Brain microvascular endothelial cell (primary cell): ENCODE data around the gene NINJ1.

Experiments
- DNase-seq: peaks from one replicate; pipeline ENCODE4 v3.0.0-alpha.2; 2020
- H3K27ac ChIP-seq: fragments of 250-450 bp; sonication (Bioruptor Pico); 2 replicates; pipeline ENCODE4 v1.5.1; 2020; ENCODE audit warnings: mild to moderate bottlenecking, moderate library complexity
- H3K27me3 ChIP-seq: fragments of 250-450 bp; sonication (Bioruptor Pico); replicated peaks from 2 replicates; pipeline ENCODE4 v1.5.1; 2020; ENCODE audit warnings: mild to moderate bottlenecking
- H3K36me3 ChIP-seq: fragments of 250-450 bp; sonication (Bioruptor Pico); replicated peaks from 2 replicates; pipeline ENCODE4 v1.5.1; 2020; ENCODE audit warnings: mild to moderate bottlenecking
- H3K4me3 ChIP-seq: 2 replicates; pipeline ENCODE4 v1.5.1; 2011; ENCODE audit warnings: low read depth, mild to moderate bottlenecking, control low read depth, low read length, moderate library complexity
- in situ Hi-C: cut with HindIII; loops from 2 replicates; pipeline ENCODE4 v1.10.0; 2017; ENCODE audit warnings: low sequenced_read_pairs, low pct_ligation_motif_present
- TF ChIP-seq, protein P1 (sequence below): IDR thresholded peaks from 2 replicates; pipeline ENCODE4 v1.5.1; 2011; ENCODE audit warnings: low read depth, mild to moderate bottlenecking, moderate library complexity, low read length, control low read depth, inconsistent platforms; ENCODE audit errors: missing control alignments

Gene NINJ1

DNA sequence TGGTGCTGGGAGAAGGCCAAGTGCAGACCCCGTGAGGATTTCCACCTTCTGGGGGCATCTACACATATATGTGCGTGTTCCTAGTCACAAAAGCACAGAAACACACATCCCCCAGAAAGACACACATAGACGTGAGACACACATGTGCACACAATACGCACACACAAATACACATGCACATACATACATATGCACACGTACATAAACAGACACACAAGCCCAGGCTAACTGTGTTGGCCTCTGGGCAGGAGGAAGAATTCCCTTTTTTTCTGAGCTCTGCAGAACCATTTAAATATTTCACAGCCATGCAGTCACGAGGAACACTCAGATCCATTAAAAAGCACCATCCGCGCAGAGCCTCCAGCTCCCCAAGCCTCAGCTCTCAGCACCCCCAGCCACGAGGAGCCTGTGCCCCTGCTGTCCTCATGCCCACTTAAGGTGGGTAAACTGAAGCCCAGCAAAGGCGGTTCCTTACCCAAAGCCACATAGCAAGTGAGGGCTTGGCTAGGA is 5.3 kb downstream of the NINJ1 start:
- H3K4me3 ChIP-seq: no peak overlapping the region
- H3K27me3 ChIP-seq: no peaks in the 10 kb centered on the region
- no peak for DNase-seq
- TF ChIP-seq, protein P1, sequence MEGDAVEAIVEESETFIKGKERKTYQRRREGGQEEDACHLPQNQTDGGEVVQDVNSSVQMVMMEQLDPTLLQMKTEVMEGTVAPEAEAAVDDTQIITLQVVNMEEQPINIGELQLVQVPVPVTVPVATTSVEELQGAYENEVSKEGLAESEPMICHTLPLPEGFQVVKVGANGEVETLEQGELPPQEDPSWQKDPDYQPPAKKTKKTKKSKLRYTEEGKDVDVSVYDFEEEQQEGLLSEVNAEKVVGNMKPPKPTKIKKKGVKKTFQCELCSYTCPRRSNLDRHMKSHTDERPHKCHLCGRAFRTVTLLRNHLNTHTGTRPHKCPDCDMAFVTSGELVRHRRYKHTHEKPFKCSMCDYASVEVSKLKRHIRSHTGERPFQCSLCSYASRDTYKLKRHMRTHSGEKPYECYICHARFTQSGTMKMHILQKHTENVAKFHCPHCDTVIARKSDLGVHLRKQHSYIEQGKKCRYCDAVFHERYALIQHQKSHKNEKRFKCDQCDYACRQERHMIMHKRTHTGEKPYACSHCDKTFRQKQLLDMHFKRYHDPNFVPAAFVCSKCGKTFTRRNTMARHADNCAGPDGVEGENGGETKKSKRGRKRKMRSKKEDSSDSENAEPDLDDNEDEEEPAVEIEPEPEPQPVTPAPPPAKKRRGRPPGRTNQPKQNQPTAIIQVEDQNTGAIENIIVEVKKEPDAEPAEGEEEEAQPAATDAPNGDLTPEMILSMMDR: no peak
- in situ Hi-C loops: no loop called here
- H3K27ac ChIP-seq: no peak overlapping the region
- H3K36me3 ChIP-seq: peaks cover 3% of the 10 kb centered on the region

DNA sequence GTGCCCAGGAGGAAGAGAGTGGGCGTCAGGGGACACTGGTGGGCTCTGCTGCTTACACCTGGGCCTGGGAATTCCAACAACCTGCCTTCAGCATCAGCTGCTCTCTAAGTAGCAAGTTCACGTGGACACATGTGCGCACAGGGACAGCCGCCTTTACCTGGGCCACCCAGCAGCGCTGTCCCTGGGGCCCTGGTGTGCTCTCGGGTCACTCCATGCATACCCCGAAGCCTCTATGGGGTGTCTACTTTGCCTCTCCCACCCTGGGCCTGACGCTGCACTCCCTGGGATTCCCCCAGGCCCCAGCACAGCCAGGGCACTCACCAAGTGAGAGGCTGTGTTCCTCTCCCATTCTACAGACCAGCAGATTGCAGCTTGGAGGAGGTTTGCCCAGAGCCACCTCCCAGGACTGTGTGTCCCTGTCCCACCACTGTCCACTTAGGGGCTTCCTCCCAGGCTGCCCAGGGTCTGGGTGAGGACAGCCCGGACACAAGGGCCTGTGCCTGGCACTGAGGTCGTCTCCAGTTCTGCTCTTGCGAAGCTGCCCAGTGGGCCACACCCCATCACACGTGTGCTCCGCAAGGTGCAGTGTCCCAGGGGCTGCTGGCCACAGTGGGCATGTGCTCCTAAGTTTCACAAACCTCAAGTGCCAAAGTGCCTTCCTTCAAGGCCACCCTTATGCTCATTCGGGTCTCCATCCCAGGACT is 5.9 kb downstream of the NINJ1 start:
- Histone ChIP-seq H3K36me3 (peaks cover 3% of the 10 kb centered on the region), H3K4me3 (no peak overlapping the region), H3K27me3 (no peaks in the 10 kb centered on the region), H3K27ac (no peak overlapping the region)
- TF ChIP-seq, protein P1: no peak
- in situ Hi-C loops: no loop called here
- DNase-seq: no peak

DNA sequence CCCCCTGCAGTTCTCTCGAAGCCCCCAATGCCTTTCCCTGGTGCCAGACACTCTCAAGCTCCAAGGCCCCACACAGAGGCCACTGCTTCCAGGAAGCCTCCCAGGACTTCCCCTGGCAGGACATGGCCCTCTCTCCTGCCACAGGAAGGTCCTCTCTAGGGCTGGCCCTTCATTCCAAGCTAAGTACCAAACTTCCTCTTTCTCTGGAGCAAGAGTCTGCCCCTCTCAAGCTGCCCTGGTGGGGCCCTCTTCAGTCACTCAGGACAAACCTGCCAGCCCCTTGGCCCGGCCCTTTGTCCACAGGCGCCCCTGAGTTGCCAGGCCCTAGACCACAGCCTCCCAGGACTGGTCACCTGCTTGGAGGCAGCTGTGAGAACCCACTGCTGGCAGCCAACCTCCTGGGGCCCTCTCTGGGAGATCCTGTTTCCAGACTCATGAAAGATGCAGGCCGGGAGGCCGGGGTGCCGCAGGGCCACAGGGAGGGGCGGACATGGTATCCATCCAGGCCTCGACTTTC is 6.6 kb downstream of the NINJ1 start:
- no peak overlapping the region for H3K27ac ChIP-seq
- peaks cover 3% of the 10 kb centered on the region for H3K36me3 ChIP-seq
- TF ChIP-seq, protein P1: no peak
- H3K27me3 ChIP-seq: no peaks in the 10 kb centered on the region
- no peak overlapping the region for H3K4me3 ChIP-seq
- DNase-seq: no peak
- in situ Hi-C loops: no loop called here

DNA sequence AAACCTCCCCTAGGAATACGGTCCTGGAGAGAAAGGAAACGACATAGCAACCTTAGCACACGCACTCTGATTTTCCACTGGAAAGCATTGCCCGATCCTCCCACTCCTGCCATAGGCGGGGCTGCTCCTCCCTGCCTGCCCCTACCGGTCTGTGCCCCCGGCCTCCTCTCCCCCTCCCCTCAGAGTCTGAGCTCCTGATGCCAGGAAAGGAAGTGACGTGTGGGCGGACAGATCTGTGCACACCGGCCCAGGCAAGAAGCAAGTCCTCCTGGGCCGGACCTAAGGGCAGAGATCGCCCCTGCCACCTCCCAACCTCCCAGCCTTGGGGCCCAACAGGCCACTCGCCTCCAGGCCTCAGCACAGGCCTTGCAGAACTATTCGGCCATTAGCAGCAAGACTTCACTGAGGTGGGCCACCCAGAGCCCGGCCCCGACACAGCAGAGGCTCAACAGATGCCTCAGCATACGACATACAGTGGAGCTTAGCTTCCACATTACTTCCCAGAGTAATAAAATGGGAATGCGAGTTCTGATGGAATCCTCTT is 7.2 kb downstream of the NINJ1 start:
- DNase-seq: no peak
- H3K36me3 ChIP-seq: peaks cover 3% of the 10 kb centered on the region

DNA sequence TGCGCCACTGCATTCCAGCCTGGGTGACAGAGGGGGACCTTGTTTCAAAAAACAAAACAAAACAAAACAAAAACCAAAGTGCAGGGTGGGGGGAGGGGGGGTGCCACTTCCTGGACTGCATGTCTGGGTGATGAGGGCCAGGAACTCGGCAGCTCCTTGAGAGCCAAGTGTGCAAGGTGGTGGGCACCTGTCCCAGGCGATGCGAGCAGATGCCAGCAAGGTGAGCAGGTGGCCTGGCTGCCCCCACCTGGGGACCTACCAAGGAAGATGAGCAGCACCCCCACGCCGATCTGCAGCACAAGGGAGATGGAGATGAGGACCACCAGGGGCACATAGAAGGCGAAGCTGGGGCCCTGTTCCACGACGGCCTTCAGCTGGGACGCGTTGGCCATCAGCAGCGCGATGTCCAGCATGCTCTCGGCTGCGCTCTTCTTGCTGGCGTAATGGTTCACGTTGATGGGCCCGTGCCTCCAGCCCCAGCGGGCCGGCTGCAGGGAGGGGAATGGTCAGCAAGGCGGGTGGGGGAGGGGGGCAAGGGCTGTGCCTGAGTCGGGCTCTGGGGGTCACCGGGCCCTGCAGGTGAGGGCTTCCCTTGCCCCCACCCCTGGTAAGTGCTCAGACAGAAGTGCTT is 7.8 kb downstream of the NINJ1 start:
- H3K27ac ChIP-seq: no peak overlapping the region
- TF ChIP-seq, protein P1: no peak

More for the DNA sequence above, 7.2 kb downstream of the NINJ1 start:
- in situ Hi-C loops: no loop called here
- no peaks in the 10 kb centered on the region for H3K27me3 ChIP-seq
- TF ChIP-seq, protein P1: no peak
- no peak overlapping the region for H3K27ac ChIP-seq
- no peak overlapping the region for H3K4me3 ChIP-seq

More for the DNA sequence above, 7.8 kb downstream of the NINJ1 start:
- no peak overlapping the region for H3K4me3 ChIP-seq
- H3K36me3 ChIP-seq: peaks cover 3% of the 10 kb centered on the region
- no peaks in the 10 kb centered on the region for H3K27me3 ChIP-seq
- in situ Hi-C loops: no loop called here
- DNase-seq: no peak
